IMR-90 (cell line): ENCODE measurements around the gene GNA14. TPM values are rescaled to one million over a fixed set of nuclear protein-coding genes. Genes with fewer than 3 reads are reported as not detected.

Experiments
- ATAC-seq: fragments of 200-7000 bp; cut with Tn5 transposase; 2 replicates; pipeline ENCODE4 v1.9.1; 2020; ENCODE audit warnings: low read depth, mild to moderate bottlenecking, moderate library complexity
- BruUV-seq: library from RNA; stranded (reverse); fragments of 400-500 nt; replicated peaks from 2 replicates; lab custom pipeline; 2021; lab: Mats Ljungman, UMichigan
- CTCF ChIA-PET: fragments of 300-600 bp; formaldehyde crosslinking; extraction: SDS; loops from one replicate; lab custom pipeline; 2021; ENCODE audit warnings: antibody characterized with exemption; lab: Yijun Ruan, JAX
- POLR2A ChIA-PET: fragments of 300-600 bp; sonication (Branson Sonifier 250); formaldehyde crosslinking; loops from one replicate; lab custom pipeline; 2022; ENCODE audit warnings: antibody characterized with exemption; ENCODE audit not compliant: unreplicated experiment; lab: Charles Lee
- DNase-seq: peaks from one replicate; pipeline ENCODE4 v3.0.0; 2013
- H2AFZ ChIP-seq: replicated peaks from 2 replicates; pipeline ENCODE3; 2013; ENCODE audit warnings: low read length, mild to moderate bottlenecking; ENCODE audit not compliant: poor library complexity
- H2AK5ac ChIP-seq: 2 replicates; pipeline ENCODE4 v1.6.1; 2013; ENCODE audit warnings: low read depth, low read length, inconsistent platforms
- H2AK9ac ChIP-seq: replicated peaks from 2 replicates; pipeline ENCODE3; 2013; ENCODE audit warnings: mild to moderate bottlenecking, low read depth, low read length, moderate library complexity; ENCODE audit not compliant: poor library complexity
- H2BK120ac ChIP-seq: 2 replicates; pipeline ENCODE4 v1.6.1; 2013; ENCODE audit warnings: low read depth, low read length, inconsistent platforms
- H2BK15ac ChIP-seq: 3 replicates; pipeline ENCODE4 v1.6.1; 2013; ENCODE audit warnings: low read depth, low read length, inconsistent platforms
- H2BK20ac ChIP-seq: 2 replicates; pipeline ENCODE4 v1.6.1; 2013; ENCODE audit warnings: low read depth, mild to moderate bottlenecking, inconsistent platforms, low read length, moderate library complexity
- H2BK5ac ChIP-seq: 2 replicates; pipeline ENCODE4 v1.6.1; 2013; ENCODE audit warnings: mild to moderate bottlenecking, low read depth, low read length, inconsistent platforms; ENCODE audit not compliant: poor library complexity, severe bottlenecking
- H3K14ac ChIP-seq: replicated peaks from 2 replicates; pipeline ENCODE4 v1.6.1; 2013; ENCODE audit warnings: low read depth, low read length, inconsistent platforms
- H3K18ac ChIP-seq: 2 replicates; pipeline ENCODE4 v1.6.1; 2013; ENCODE audit warnings: low read depth, low read length, control low read depth
- H3K23ac ChIP-seq: 2 replicates; pipeline ENCODE4 v1.6.1; 2013; ENCODE audit warnings: low read depth, low read length, inconsistent platforms
- H3K27ac ChIP-seq: 2 replicates; pipeline ENCODE4 v1.5.1; 2013; ENCODE audit warnings: mild to moderate bottlenecking, control low read depth, low read length; ENCODE audit not compliant: insufficient read depth
- H3K27me3 ChIP-seq: 2 replicates; pipeline ENCODE4 v1.6.1; 2013; ENCODE audit warnings: low read length; ENCODE audit not compliant: control insufficient read depth, insufficient read depth
- H3K36me3 ChIP-seq: 2 replicates; pipeline ENCODE4 v1.6.1; 2013; ENCODE audit warnings: low read length, mixed read lengths; ENCODE audit not compliant: control insufficient read depth, insufficient read depth
- H3K4ac ChIP-seq: 2 replicates; pipeline ENCODE4 v1.6.1; 2013; ENCODE audit warnings: low read depth, low read length, inconsistent platforms
- H3K4me1 ChIP-seq: 2 replicates; pipeline ENCODE4 v1.6.1; 2013; ENCODE audit warnings: low read length, mixed read lengths; ENCODE audit not compliant: control insufficient read depth, insufficient read depth
- H3K4me2 ChIP-seq: 2 replicates; pipeline ENCODE4 v1.6.1; 2013; ENCODE audit warnings: low read depth, mild to moderate bottlenecking, control low read depth, low read length, moderate library complexity
- H3K4me3 ChIP-seq: 2 replicates; pipeline ENCODE4 v1.5.1; 2013; ENCODE audit warnings: low read depth, mild to moderate bottlenecking, control low read depth, low read length, moderate library complexity; ENCODE audit not compliant: insufficient read depth
- H3K56ac ChIP-seq: 2 replicates; pipeline ENCODE4 v1.6.1; 2013; ENCODE audit warnings: low read length, inconsistent platforms; ENCODE audit not compliant: insufficient read depth; ENCODE audit errors: extremely low read depth
- H3K79me1 ChIP-seq, 2 experiments: 2 replicates each; pipeline ENCODE4 v1.6.1; 2013; ENCODE audit warnings: low read length in 2 of 2, inconsistent platforms in 1 of 2, low read depth in 1 of 2
- H3K9ac ChIP-seq: 2 replicates; pipeline ENCODE4 v1.6.1; 2013; ENCODE audit warnings: low read depth, low read length, control low read depth
- H3K9me1 ChIP-seq: 2 replicates; pipeline ENCODE4 v1.6.1; 2013; ENCODE audit warnings: low read length, inconsistent platforms; ENCODE audit not compliant: insufficient read depth
- H3K9me3 ChIP-seq: 2 replicates; pipeline ENCODE4 v1.6.1; 2013; ENCODE audit warnings: low read length; ENCODE audit not compliant: control insufficient read depth, insufficient read depth
- H4K20me1 ChIP-seq: 2 replicates; pipeline ENCODE4 v1.6.1; 2013; ENCODE audit warnings: low read length, inconsistent platforms; ENCODE audit not compliant: insufficient read depth
- H4K5ac ChIP-seq: 2 replicates; pipeline ENCODE4 v1.6.1; 2013; ENCODE audit warnings: mild to moderate bottlenecking, low read depth, low read length, control low read depth
- H4K8ac ChIP-seq, 2 experiments: 2 replicates each; pipeline ENCODE4 v1.6.1; 2013; ENCODE audit warnings: low read depth in 2 of 2, low read length in 2 of 2, control low read depth in 1 of 2, inconsistent platforms in 1 of 2
- H4K91ac ChIP-seq: 2 replicates; pipeline ENCODE4 v1.6.1; 2013; ENCODE audit warnings: low read depth, low read length, inconsistent platforms; ENCODE audit not compliant: insufficient read depth
- CEBPB ChIP-seq: IDR thresholded peaks from 2 replicates; pipeline ENCODE4 v1.6.1; 2012; ENCODE audit warnings: low read depth, low read length, improper control_type of control experiment
- FOS ChIP-seq: fragments of 150-350 bp; IDR thresholded peaks from 2 replicates; pipeline ENCODE4 v1.6.1; 2016; ENCODE audit warnings: low read depth, low read length
- MAFK ChIP-seq: IDR thresholded peaks from 2 replicates; pipeline ENCODE4 v1.6.1; 2012; ENCODE audit warnings: low read depth, low read length, improper control_type of control experiment
- MAZ ChIP-seq: IDR thresholded peaks from 2 replicates; pipeline ENCODE4 v1.6.1; 2012; ENCODE audit warnings: low read depth, mild to moderate bottlenecking, low read length, improper control_type of control experiment, moderate library complexity, borderline replicate concordance
- POLR2A ChIP-seq: IDR thresholded peaks from 2 replicates; pipeline ENCODE4 v1.6.1; 2012; ENCODE audit warnings: mild to moderate bottlenecking, low read depth, low read length
- RAD21 ChIP-seq: IDR thresholded peaks from 2 replicates; pipeline ENCODE4 v1.6.1; 2012; ENCODE audit warnings: low read length, improper control_type of control experiment
- RCOR1 ChIP-seq: IDR thresholded peaks from 2 replicates; pipeline ENCODE4 v1.6.1; 2012; ENCODE audit warnings: mild to moderate bottlenecking, low read length, improper control_type of control experiment; ENCODE audit not compliant: insufficient replicate concordance
- RFX5 ChIP-seq: IDR thresholded peaks from 2 replicates; pipeline ENCODE4 v1.8.0; 2012; ENCODE audit warnings: low read depth, mild to moderate bottlenecking, low read length, moderate library complexity
- SMC3 ChIP-seq: fragments of 150-350 bp; IDR thresholded peaks from 2 replicates; pipeline ENCODE4 v1.6.1; 2016; ENCODE audit warnings: low read depth, mild to moderate bottlenecking, antibody characterized with exemption, low read length, moderate library complexity
- WGBS, 2 experiments: methylation state at CpG; one replicate each; pipeline versions ENCODE4 v1.1.5 to v1.1.7; 2013; ENCODE audit warnings: missing lambda C conversion rate in 2 of 2; ENCODE audit not compliant: insufficient read length in 1 of 2; ENCODE audit errors: extremely low coverage in 2 of 2; 5-methylcytosine and 5-hydroxymethylcytosine counted together
- dilution Hi-C: fragments of 300-500 bp; cut with HindIII; formaldehyde crosslinking; loops from one replicate; pipeline ENCODE4 v1.14.3; 2018; ENCODE audit warnings: low sequenced_read_pairs; ENCODE audit not compliant: unreplicated experiment
- in situ Hi-C: fragments of 300-500 bp; cut with MboI; formaldehyde crosslinking; loops from 3 replicates; pipeline ENCODE4 v1.14.3; 2019; ENCODE audit warnings: low sequenced_read_pairs, inconsistent platforms, mixed read lengths
- intact Hi-C: fragments of 100-400 bp; cut with micrococcal nuclease; formaldehyde crosslinking; loops from 2 replicates; pipeline ENCODE4 v1.10.0; 2022
- polyA plus RNA-seq, 3 experiments: library from polyadenylated mRNA; depleted of rRNA; stranded (reverse); fragments of >200 nt; gene quantifications; 2 replicates each; pipeline ENCODE4 v1.2.3, GENCODE V29; 2012; ENCODE audit warnings: low replicate concordance in 1 of 3
- total RNA-seq: library from RNA; depleted of rRNA; stranded (reverse); fragments of >200 nt; gene quantifications from 2 replicates; pipeline ENCODE4 v1.2.3, GENCODE V29; 2012
- TF ChIP-seq, protein P1 (sequence below): fragments of 150-350 bp; IDR thresholded peaks from 2 replicates; pipeline ENCODE4 v1.6.1; 2016; ENCODE audit warnings: low read depth, mild to moderate bottlenecking, low read length, moderate library complexity, borderline replicate concordance
- TF ChIP-seq, protein P2 (sequence below): conservative IDR thresholded peaks from 2 replicates; pipeline ENCODE4 v1.5.1; 2012; ENCODE audit warnings: mild to moderate bottlenecking, low read depth, low read length, improper control_type of control experiment
- TF ChIP-seq, protein P3 (sequence below): fragments of 150-350 bp; IDR thresholded peaks from 2 replicates; pipeline ENCODE4 v1.6.1; 2017; ENCODE audit warnings: mild to moderate bottlenecking, antibody characterized with exemption, low read length, low read depth

Gene GNA14
- total and polyA plus RNA-seq, 2 of the 4 experiments (the other 2 are of a cell fraction): under 0.01 to 0.03 TPM

DNA sequence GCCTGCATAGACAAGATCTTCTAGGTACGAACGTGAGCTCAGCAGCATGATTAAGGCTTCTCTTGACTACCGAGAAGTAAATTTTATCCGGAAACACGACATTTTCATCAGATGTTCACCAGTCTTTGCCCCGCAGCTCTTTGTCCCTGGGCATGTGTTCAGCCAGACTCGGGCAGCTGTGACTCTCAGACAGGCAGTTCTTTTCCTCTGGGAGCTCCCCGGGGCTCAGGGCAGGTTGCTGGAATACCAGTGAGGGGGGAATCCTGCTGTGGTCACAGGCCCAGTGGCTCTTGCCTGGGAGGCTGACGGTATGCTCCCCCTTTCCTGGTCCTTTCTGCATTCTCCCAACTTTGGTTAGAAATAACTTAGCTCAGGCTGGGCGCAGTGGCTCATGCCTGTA lies 186.1 kb downstream of the GNA14 start:
- Histone ChIP-seq H4K91ac (no peak overlapping the region), H3K4me1 (no peaks in the 10 kb centered on the region), H2BK15ac (no peak overlapping the region), H3K79me1 (no peaks in the 10 kb centered on the region), H4K8ac (no peak overlapping the region), H3K9me3 (no peaks in the 10 kb centered on the region), H3K4me2 (no peak overlapping the region), H3K9me1 (no peaks in the 10 kb centered on the region), H3K27ac (no peak overlapping the region), H2AK9ac (no peak overlapping the region), H2AFZ (no peak overlapping the region), H3K27me3 (no peaks in the 10 kb centered on the region), H4K5ac (no peak overlapping the region), H2BK120ac (no peak overlapping the region), H3K56ac (no peak overlapping the region), H3K14ac (no peak overlapping the region), H3K9ac (no peak overlapping the region), H3K4me3 (no peak overlapping the region), H3K18ac (no peak overlapping the region), H3K36me3 (no peaks in the 10 kb centered on the region), H2BK20ac (no peak overlapping the region), H2BK5ac (no peak overlapping the region), H2AK5ac (no peak overlapping the region), H3K23ac (no peak overlapping the region), H4K20me1 (no peaks in the 10 kb centered on the region), H3K4ac (no peak overlapping the region)
- intact Hi-C loops: no loop called here
- dilution Hi-C loops: no loop called here
- ATAC-seq (no peak), DNase-seq (no peak)
- in situ Hi-C loops: no loop called here
- POLR2A ChIA-PET: no interaction called here
- CTCF ChIA-PET: no interaction called here
- no TSS peak for BruUV-seq
- no peak for TF ChIP-seq FOS
- TF ChIP-seq, protein P1, sequence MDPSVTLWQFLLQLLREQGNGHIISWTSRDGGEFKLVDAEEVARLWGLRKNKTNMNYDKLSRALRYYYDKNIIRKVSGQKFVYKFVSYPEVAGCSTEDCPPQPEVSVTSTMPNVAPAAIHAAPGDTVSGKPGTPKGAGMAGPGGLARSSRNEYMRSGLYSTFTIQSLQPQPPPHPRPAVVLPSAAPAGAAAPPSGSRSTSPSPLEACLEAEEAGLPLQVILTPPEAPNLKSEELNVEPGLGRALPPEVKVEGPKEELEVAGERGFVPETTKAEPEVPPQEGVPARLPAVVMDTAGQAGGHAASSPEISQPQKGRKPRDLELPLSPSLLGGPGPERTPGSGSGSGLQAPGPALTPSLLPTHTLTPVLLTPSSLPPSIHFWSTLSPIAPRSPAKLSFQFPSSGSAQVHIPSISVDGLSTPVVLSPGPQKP: no peak
- TF ChIP-seq POLR2A: no peak
- TF ChIP-seq, protein P2, sequence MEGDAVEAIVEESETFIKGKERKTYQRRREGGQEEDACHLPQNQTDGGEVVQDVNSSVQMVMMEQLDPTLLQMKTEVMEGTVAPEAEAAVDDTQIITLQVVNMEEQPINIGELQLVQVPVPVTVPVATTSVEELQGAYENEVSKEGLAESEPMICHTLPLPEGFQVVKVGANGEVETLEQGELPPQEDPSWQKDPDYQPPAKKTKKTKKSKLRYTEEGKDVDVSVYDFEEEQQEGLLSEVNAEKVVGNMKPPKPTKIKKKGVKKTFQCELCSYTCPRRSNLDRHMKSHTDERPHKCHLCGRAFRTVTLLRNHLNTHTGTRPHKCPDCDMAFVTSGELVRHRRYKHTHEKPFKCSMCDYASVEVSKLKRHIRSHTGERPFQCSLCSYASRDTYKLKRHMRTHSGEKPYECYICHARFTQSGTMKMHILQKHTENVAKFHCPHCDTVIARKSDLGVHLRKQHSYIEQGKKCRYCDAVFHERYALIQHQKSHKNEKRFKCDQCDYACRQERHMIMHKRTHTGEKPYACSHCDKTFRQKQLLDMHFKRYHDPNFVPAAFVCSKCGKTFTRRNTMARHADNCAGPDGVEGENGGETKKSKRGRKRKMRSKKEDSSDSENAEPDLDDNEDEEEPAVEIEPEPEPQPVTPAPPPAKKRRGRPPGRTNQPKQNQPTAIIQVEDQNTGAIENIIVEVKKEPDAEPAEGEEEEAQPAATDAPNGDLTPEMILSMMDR: no peak
- TF ChIP-seq RAD21: no peak
- TF ChIP-seq MAZ: no peak
- TF ChIP-seq CEBPB: no peak
- TF ChIP-seq, protein P3, sequence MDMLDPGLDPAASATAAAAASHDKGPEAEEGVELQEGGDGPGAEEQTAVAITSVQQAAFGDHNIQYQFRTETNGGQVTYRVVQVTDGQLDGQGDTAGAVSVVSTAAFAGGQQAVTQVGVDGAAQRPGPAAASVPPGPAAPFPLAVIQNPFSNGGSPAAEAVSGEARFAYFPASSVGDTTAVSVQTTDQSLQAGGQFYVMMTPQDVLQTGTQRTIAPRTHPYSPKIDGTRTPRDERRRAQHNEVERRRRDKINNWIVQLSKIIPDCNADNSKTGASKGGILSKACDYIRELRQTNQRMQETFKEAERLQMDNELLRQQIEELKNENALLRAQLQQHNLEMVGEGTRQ: no peak
- no peak for TF ChIP-seq RCOR1
- no peak for TF ChIP-seq MAFK
- TF ChIP-seq SMC3: no peak
- TF ChIP-seq RFX5: no peak
- 77% methylated on average over 6 of the region's 10 CpGs; no CpG with 5 or more reads in 1 of the 2 experiments for WGBS, 2 experiments
